Measurements from ENCODE around the gene LZTS3.

DNA sequence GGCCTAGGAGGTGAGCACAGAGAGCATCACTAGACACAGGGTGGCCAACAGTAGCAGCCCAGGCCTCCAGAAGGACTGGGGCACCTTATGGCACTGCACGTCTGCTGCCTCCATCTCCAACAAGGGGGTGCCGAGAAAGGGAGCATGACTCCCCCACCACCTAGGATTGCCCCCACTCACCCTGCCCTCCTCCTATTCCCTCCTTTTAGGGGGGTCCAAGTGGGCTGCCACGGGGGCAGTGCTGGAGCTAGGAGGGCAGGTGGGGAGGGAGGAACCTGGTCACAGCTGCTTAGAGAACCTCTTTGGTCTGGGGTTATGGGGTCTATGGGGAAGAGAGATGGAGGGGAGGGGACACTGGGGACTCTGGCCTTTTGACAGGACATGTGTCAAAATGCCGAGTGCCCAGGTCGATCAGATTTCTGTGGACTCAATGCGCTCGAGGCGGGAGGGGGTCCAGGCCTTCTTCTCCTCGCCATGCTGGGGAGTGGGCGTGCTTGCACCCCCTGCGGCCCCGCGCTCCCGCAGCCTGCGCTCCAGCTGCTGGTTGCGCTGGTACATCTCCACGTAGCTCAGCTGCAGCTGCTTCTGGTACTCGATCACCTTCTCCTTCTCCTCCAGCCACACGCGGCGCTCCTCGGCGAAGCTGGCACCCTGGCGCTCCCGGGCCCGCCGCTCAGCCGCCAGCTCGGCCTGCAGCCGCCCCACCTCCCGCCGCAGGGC is 9.1 kb downstream of the LZTS3 start:
- TF ChIP-seq CTCF (IDR thresholded peaks at IDR 0.05) (no peak), GATA2 (CRISPR knock-in tag; IDR thresholded peaks at IDR 0.05) (no peak), JUND (IDR thresholded peaks at IDR 0.05) (no peak), EP300 (IDR thresholded peaks at IDR 0.05; ENCODE audit: borderline replicate concordance in 1 of 2, low read depth in 1 of 2, low read length in 1 of 2) (no peak), RAD21 (IDR thresholded peaks at IDR 0.05; ENCODE audit: low read length) (no peak), CHD2 (IDR thresholded peaks at IDR 0.05; ENCODE audit: low read length, partially characterized antibody) (no peak), GABPA (IDR thresholded peaks at IDR 0.05; ENCODE audit: low read depth) (no peak), SIN3A (IDR thresholded peaks at IDR 0.05; ENCODE audit: borderline replicate concordance, low read depth, low read length) (no peak)

All from SK-N-SH (cell line).